WTC11 (cell line): ENCODE measurements around the gene CHORDC1.

ENCODE experiments used
- CREB1 ChIP-seq: sonication (generic); formaldehyde crosslinking; IDR thresholded peaks from 2 replicates; pipeline ENCODE4 v1.8.0; 2023; ENCODE audit warnings: mild to moderate bottlenecking, missing genetic modification reagents
- E2F4 ChIP-seq: sonication (generic); formaldehyde crosslinking; IDR thresholded peaks from 2 replicates; pipeline ENCODE4 v1.8.1; 2022; ENCODE audit warnings: low read depth, mild to moderate bottlenecking, moderate library complexity, missing genetic modification reagents, borderline replicate concordance
- NR2C2 ChIP-seq: sonication (generic); formaldehyde crosslinking; IDR thresholded peaks from 2 replicates; pipeline ENCODE4 v1.8.0; 2022; ENCODE audit warnings: mild to moderate bottlenecking, missing genetic modification reagents
- SP1 ChIP-seq: sonication (generic); formaldehyde crosslinking; conservative IDR thresholded peaks from 2 replicates; pipeline ENCODE4 v1.8.1; 2022; ENCODE audit warnings: missing genetic modification reagents
- TCF7 ChIP-seq: sonication (generic); formaldehyde crosslinking; IDR thresholded peaks from 2 replicates; pipeline ENCODE4 v1.8.0; 2022; ENCODE audit warnings: mild to moderate bottlenecking, low read depth, missing genetic modification reagents, moderate library complexity
- TP53 ChIP-seq: sonication (generic); formaldehyde crosslinking; IDR thresholded peaks from 2 replicates; pipeline ENCODE4 v1.8.1; 2023; ENCODE audit warnings: mild to moderate bottlenecking, missing genetic modification reagents
- ZBTB21 ChIP-seq: sonication (generic); formaldehyde crosslinking; IDR thresholded peaks from 2 replicates; pipeline ENCODE4 v1.8.1; 2023; ENCODE audit warnings: mild to moderate bottlenecking, missing genetic modification reagents, borderline replicate concordance
- ZNF138 ChIP-seq: sonication (generic); formaldehyde crosslinking; conservative IDR thresholded peaks from 2 replicates; pipeline ENCODE4 v1.8.1; 2022; ENCODE audit warnings: mild to moderate bottlenecking, moderate library complexity, missing genetic modification reagents
- TF ChIP-seq, protein P1 (sequence below): fragments of 200-600 bp; IDR thresholded peaks from 2 replicates; pipeline ENCODE4 v1.8.0; 2022; ENCODE audit warnings: antibody characterized with exemption
- TF ChIP-seq, protein P2 (sequence below): sonication (generic); formaldehyde crosslinking; conservative IDR thresholded peaks from 2 replicates; pipeline ENCODE4 v1.8.1; 2022; ENCODE audit warnings: mild to moderate bottlenecking, missing genetic modification reagents
- TF ChIP-seq, protein P3 (sequence below): sonication (generic); formaldehyde crosslinking; IDR thresholded peaks from 2 replicates; pipeline ENCODE4 v1.8.0; 2023; ENCODE audit warnings: missing genetic modification reagents
- TF ChIP-seq, protein P4 (sequence below): sonication (generic); formaldehyde crosslinking; conservative IDR thresholded peaks from 2 replicates; pipeline ENCODE4 v1.8.1; 2023; ENCODE audit warnings: mild to moderate bottlenecking, low read depth, missing genetic modification reagents, moderate library complexity

DNA sequence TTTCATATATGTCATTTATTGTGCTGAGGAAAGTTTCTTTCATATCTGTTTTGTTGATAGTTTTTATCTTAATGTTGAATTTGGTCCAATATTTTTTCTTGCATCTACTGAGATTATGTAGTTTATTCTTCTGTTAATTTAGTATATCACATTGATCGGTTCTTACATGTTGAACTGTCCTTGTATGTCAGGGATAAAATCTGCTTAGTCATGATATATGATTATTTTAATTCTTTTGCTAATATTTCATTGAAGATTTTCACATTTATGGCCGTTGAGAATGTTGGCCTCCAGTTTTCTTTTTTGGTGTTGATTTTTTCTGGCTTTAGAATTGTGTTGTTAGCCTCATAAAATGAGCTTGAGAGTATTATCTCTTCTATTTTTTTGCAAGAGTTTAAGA is 31.2 kb upstream of the CHORDC1 start:
- TF ChIP-seq ZNF138 (CRISPR knock-in tag) (no peak), ZBTB21 (CRISPR knock-in tag) (no peak), TCF7 (CRISPR knock-in tag) (no peak), NR2C2 (CRISPR knock-in tag) (no peak), E2F4 (CRISPR knock-in tag) (no peak), TP53 (CRISPR knock-in tag) (no peak), SP1 (CRISPR knock-in tag) (no peak), CREB1 (CRISPR knock-in tag) (no peak)
- TF ChIP-seq, protein P1, sequence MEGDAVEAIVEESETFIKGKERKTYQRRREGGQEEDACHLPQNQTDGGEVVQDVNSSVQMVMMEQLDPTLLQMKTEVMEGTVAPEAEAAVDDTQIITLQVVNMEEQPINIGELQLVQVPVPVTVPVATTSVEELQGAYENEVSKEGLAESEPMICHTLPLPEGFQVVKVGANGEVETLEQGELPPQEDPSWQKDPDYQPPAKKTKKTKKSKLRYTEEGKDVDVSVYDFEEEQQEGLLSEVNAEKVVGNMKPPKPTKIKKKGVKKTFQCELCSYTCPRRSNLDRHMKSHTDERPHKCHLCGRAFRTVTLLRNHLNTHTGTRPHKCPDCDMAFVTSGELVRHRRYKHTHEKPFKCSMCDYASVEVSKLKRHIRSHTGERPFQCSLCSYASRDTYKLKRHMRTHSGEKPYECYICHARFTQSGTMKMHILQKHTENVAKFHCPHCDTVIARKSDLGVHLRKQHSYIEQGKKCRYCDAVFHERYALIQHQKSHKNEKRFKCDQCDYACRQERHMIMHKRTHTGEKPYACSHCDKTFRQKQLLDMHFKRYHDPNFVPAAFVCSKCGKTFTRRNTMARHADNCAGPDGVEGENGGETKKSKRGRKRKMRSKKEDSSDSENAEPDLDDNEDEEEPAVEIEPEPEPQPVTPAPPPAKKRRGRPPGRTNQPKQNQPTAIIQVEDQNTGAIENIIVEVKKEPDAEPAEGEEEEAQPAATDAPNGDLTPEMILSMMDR: no peak
- TF ChIP-seq, protein P2, sequence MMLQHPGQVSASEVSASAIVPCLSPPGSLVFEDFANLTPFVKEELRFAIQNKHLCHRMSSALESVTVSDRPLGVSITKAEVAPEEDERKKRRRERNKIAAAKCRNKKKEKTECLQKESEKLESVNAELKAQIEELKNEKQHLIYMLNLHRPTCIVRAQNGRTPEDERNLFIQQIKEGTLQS (CRISPR knock-in tag): no peak
- TF ChIP-seq, protein P3, sequence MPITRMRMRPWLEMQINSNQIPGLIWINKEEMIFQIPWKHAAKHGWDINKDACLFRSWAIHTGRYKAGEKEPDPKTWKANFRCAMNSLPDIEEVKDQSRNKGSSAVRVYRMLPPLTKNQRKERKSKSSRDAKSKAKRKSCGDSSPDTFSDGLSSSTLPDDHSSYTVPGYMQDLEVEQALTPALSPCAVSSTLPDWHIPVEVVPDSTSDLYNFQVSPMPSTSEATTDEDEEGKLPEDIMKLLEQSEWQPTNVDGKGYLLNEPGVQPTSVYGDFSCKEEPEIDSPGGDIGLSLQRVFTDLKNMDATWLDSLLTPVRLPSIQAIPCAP: no peak
- TF ChIP-seq, protein P4, sequence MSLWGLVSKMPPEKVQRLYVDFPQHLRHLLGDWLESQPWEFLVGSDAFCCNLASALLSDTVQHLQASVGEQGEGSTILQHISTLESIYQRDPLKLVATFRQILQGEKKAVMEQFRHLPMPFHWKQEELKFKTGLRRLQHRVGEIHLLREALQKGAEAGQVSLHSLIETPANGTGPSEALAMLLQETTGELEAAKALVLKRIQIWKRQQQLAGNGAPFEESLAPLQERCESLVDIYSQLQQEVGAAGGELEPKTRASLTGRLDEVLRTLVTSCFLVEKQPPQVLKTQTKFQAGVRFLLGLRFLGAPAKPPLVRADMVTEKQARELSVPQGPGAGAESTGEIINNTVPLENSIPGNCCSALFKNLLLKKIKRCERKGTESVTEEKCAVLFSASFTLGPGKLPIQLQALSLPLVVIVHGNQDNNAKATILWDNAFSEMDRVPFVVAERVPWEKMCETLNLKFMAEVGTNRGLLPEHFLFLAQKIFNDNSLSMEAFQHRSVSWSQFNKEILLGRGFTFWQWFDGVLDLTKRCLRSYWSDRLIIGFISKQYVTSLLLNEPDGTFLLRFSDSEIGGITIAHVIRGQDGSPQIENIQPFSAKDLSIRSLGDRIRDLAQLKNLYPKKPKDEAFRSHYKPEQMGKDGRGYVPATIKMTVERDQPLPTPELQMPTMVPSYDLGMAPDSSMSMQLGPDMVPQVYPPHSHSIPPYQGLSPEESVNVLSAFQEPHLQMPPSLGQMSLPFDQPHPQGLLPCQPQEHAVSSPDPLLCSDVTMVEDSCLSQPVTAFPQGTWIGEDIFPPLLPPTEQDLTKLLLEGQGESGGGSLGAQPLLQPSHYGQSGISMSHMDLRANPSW (CRISPR knock-in tag): no peak
